Astrocyte of the hippocampus (primary cell): ENCODE results near the gene LAMP1.
"Not testable (repeated sequence)": the region's sequence is repeated elsewhere in the genome, so short reads cannot be mapped to it uniquely, and the experiment has no call there.

Experiments
- DNase-seq: peaks from one replicate; pipeline ENCODE4 v3.0.0; 2011; ENCODE audit warnings: low read depth, low spot score

LAMP1 gene, protein sequence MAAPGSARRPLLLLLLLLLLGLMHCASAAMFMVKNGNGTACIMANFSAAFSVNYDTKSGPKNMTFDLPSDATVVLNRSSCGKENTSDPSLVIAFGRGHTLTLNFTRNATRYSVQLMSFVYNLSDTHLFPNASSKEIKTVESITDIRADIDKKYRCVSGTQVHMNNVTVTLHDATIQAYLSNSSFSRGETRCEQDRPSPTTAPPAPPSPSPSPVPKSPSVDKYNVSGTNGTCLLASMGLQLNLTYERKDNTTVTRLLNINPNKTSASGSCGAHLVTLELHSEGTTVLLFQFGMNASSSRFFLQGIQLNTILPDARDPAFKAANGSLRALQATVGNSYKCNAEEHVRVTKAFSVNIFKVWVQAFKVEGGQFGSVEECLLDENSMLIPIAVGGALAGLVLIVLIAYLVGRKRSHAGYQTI

DNA sequence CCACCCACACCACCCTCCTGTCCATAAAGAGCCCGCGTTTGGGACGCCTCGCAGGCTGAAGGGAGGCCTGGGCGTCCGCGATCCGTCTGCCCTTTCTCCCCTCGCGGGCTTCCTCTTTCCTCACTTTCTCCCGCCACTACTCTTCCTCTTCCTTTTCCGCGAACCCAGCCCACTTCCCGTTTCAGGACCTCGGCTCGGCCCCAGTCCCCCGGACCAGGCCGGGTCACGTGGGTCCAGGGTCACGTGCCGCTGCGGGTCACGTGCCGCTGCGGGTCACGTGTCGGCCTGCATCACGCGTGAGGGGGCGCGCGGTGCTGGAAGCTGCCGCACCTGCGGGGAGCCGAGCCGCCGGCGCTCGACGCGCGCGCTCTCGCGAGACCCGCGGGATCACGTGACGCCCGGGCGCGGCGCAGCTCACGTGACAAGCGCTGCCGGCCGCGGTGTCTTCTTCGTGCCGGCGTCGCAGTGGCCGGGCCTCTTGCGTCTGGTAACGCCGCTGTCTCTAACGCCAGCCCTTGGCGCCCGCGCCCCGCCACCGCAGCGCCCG is at the start of gene LAMP1:
LAMP1 (plus strand) TSS at position 417 of the 547 bp plus-strand sequence. CDS start 196 bp downstream, outside the sequence.
- DNase-seq: peak; percentile 100

DNA sequence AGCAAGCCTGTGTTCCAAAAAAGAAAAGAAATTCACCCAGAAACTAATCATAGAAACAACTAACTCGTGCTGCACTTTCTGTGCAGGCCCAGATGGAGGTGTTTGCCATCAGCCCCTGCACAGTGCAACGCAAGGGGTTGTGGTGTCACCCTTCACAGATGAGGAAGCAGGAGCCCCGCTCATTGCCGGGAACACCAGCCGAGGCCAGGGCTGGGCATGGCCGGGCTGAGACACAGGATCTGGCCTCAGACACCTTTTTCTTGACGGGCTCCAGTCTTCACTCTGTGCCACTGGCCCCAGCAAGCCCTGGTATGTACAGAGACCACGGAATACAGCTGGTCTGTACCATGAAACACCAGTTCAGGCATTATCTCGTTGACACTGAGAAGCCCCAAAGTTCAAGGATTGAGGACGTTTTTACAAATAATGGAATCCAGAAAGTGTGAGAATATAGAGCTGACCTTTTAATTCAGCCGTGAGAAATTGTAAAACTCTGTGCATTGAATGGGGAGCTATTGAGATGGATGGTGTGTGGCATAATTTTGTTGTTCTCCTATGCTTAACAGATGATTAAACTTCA is 44.4 kb upstream of the LAMP1 start:
- DNase-seq: no peak

DNA sequence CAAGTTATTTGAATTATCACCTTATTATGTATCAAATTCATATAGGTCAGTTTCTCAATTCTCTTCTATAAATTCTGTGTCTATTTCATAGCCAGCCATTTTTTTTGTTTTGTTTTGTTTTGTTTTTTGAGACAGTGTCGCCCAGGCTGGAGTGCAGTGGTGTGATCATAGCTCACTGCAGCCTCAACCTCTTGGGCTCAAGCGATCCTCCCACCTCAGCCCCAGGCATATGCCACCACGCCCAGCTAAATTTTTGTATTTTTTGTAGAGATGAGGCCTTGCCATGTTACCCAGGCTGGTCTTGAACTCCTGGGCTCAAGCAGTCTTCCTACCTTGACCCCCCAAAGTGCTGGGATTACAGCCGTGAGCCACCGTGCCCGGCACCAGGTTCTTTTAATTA is 39.1 kb upstream of the LAMP1 start:
- not testable (repeated sequence) for DNase-seq

DNA sequence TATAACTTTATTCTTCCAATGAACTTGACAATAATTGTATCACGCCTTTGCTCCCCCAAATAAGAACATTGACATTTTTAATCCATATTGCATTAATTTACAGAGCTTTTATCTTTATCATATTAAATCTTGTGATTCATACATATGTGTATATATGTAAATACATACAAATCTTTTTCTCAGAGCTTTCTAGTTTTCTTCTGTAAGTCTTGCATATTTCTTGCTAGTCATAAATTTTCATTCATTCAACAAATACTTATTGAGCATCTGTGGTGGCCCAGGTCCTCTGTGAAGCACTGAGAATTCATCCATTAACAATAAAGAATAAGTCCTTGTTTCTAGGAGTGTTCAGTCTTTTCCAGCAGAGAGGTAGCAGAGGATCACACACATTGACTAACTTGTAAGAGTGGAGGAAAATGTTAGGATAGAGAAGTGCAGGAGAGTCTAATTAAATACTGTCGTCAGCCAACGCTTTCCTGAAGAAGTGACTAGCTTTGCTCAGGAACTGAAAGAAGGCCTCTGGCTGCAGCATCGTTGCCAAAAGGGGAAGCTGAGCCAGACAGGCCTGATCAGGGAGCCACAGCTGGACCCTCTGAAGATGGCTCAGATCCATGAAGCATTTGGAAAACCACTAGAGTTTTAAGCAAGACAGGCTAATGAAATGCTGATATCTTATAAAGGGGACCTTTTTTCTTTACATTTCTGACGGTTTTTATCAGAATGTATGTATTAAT is 38.6 kb upstream of the LAMP1 start:
- DNase-seq: no peak

DNA sequence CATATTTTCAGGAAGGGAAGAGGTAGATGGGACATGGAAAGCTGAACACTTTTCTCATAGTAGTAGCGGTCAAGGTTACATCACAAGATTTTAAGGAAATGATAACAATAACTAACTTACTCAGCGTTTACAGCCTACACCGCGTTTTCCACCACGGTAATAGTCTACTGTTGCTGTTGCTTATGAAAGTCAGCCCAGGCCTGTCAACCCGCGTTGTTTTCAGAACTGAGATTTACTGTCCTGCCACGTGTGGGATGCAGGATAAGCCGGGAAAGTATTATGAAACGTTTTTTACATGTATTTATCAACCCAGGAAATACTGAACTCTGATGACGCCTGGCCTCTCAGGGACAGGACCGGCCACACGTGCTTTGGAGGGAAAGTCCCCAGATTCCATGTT is 36.0 kb upstream of the LAMP1 start:
- no peak for DNase-seq

DNA sequence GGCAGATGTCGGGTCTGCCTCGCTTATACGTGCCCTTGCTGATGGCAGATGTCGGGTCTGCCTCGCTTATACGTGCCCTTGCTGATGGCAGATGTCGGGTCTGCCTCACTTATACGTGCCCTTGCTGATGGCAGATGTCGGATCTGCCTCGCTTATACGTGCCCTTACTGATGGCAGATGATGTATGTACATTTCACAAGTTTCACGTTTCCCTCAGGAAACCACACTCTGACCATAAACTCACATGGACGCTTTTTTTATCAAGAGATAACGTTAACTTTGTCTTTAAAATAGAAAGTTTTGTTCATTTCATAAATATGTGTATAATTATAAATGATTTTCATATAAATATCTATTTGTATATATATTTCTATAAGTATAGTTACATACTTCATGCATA is 34.0 kb upstream of the LAMP1 start:
- not testable (repeated sequence) for DNase-seq

DNA sequence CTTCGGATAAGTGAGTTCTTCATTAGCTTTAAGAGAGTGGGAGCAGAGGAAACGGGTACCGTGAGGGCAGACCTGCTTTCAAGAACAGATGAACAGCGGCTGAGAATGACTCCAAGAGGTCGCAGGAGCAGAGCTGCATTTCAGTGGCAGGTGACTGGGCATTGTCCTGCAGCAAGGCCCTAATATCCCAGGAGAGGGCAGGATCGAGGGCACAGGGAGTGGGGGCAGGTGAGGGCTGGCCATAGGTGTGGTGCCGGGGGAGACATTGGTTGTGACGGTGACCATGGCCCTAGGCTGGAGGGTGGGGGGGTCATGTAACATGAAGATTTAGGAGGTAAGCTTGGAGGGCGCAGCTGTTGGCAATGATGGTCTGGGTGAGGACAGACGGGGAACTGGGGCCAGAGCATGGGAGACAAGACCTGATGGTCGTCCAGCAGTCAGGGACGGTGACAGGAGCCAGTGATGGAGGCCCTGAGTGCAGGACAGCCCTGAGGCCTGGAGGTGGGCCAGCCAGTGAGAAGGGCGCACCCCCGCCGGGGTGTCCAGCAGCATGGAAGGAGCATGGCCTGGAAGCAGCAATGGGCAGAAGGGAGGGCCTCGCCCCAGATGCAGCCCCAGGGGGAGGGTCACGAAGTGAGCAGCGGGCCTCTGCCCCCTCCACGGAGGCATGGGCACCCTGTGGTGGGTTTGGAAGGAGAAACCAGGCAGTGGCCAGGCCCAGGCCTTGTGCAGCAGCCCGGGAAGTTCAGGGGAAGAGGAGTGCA is 29.2 kb upstream of the LAMP1 start:
- no peak for DNase-seq

DNA sequence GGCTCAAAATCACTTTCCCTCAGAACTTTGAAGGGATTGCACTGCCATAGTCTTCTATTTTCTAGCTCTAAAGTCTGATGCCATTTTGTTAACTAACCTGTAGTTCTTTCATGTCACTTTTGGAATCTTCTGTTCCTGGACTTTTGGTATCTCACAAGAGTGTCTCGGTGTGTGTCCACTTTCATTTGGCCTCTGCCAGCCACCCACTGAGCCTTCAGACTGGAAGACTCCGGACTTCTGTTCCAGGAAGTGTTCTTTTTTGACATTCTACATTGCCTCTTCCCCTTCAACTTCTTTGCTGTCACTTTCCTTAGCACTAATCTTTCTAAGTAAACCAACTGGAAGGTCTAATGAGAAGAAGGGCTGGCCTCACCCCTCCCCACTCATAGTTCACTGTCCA is 25.0 kb upstream of the LAMP1 start:
- DNase-seq: no peak

DNA sequence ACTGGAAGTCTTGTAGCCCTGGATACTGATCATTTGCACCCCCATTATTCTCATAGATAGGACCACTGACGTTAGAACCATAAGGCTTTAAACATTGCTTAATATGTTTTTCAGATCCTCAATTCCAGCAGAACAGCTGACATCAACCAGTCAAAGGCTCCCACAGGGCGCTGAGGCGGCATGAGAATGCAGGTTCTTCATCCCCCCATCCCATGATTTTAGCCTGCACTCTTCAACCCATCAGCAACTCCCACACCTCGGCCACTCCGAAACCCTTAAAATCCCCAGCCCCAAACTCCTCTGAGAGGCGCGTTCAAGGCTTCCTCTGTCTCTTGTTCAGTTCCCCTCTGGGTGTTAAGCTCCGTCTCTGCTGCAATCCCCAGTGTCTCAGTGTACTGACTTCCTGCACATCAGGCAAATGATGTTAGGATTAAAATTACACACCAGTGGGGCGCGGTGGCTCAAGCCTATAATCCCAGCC is 24.3 kb upstream of the LAMP1 start:
- DNase-seq: no peak

DNA sequence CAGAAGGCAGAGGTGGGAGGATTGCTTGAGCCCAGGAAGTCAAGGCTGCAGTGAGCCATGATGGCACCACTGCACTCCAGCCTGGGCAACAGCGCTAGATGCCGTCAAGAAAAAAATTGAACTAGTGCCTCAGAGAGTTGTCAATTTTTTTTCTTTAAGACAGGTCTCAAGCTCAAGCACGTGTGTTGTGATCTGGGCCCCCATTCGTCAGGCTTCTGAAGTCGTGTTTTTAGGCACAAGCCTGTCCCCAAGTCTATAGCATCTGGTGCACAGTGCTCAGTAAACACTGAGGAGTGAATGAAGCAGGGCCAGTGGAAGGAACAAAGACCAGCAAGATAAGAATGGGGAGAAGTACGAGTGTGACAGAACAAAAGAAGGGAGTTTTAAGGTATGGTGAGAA is 23.7 kb upstream of the LAMP1 start:
- no peak for DNase-seq

DNA sequence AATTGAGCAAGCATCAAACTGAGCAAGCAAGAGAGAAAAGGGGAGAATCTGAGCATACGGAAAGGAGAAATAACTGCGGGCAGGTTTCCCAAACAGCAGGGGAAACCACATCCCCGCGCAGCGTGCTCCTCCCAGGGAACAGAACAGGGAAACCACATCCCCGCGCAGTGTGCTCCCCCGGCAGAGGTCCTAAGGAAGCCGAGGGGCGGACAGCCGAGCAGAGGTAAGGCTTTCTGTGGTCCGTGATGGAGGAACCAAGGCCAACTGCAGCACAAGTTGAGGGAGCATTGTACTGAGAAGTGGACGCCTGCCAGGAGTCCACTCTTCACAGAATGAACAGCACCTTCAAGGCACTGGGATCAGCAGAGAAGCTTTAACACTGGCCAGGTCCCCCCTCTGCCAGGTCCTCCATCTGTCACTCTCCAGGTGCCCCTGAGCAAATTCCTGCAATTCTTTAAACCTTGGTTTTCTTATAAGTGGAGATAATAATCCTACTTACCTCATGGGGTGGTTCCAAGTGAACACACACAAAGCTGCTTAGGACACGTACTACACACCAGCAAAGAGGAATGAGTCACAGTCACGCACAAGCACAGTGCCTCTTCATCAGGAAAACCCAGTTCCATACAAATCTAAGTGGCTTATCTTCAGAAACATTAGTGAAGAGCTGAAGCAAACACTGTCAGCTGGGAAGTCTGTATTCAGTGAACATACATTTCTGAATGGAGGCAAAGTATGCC is 23.0 kb upstream of the LAMP1 start:
- DNase-seq: peak; percentile 76

DNA sequence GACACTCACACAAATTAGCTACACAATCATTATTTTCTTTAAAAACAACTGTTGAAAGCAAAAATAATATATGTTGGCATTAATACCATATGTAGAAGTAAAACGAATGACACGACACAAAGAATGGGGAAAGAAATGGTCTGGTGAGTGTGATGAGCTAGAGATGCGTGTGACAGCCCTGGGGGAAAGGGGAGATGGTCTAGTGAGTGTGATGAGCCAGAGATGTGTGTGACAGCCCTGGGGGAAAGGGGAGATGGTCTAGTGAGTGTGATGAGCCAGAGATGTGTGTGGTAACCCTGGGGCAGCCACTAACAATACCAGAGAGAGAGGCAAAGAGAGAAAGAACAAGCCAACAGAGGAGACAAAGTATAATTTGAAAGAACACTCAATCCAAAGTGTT is 22.3 kb upstream of the LAMP1 start:
- DNase-seq: no peak

DNA sequence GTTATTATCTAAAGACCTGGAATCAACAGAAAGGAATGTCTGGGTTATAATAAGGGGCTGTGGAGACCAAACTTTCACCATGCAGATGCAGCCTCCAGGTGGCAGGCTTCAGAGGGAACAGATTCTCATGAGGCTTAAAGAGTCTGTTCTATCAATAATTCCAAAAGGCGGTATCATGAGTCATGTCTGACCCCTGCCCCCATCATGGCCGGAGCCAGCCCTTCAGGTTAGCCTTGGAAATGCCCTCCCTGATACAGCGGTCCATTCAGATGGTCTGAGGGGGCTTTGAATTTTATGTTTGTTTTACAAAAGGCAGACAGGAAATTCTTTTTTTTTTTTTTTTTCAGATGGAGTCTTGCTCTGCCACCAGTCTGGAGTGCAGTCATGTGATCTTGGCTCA is 21.7 kb upstream of the LAMP1 start:
- peak; percentile 79 for DNase-seq

DNA sequence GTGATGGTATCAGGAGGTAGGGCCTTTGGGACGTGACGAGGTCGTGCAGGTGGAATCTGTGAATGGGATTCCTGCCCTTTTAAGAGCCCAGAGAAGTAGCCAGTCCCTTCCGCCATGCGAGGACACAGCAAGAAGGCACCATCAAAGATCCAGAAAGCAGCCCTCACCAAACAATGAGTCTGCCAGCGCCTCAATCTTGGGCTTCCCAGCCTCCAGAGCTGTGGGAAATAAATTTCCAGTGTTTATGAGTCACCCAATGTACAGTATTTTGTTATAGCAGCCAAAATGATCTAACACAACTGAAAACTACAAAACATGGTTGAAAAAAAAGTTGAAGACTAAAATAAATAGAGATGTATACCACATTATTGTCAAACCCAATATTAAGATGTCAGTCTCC is 16.9 kb upstream of the LAMP1 start:
- no peak for DNase-seq

DNA sequence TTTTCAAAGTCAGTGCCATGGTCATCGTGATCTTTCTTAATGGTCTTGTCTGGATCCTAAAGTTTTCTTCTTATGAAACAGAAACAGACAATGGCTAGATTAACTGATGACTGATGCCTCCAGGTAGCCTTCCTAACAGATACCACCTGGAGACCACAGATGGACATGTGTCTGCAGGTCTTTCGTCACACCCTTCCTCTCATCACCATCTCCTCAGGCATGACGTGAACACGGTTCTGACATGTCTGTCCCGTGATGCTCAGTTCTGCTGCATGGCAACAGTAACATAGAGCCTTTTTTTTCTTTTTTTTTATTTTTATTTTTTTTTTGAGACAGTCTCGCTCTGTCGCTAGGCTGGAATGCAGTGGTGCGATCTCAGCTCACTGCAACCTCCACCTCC is 13.1 kb upstream of the LAMP1 start:
- DNase-seq: no peak

DNA sequence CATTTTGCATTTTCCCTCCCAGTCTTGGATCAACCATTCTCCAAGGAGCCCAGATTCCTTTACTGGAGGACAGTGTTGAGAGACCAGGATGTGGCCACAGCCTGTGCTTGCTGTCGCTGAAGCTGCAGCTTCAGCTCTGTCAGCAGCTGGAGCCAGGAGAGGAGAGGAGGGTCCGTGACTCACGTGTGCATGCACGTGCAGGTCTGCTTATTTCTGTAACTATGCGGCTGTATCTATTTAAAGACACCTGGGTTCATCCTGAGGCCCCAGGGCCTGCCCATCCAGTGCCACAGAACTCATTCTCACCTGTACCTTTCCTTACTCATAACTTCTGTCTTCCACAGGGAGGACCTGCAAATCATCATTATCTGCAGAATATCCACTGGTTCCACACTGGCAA is 8.2 kb upstream of the LAMP1 start:
- DNase-seq: no peak

DNA sequence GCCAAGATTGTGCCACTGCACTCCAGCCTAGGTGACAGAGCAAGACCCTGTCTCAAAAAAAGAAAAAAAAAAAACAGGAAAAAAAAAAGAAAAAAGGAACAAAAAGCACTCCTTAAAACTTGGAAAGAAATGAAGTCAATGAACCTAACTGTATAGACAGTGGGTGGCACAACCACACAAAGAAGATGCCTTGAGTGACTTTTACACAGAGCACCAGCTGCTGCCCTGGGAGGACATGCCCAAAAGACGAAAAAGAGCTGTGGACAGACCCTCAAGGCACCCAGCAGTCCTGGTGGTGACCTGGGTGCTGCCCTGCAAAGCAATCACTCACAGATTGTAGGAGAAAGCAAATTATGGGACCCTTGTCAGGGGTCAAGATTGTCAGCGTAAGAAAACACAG is 5.9 kb upstream of the LAMP1 start:
- DNase-seq: no peak

DNA sequence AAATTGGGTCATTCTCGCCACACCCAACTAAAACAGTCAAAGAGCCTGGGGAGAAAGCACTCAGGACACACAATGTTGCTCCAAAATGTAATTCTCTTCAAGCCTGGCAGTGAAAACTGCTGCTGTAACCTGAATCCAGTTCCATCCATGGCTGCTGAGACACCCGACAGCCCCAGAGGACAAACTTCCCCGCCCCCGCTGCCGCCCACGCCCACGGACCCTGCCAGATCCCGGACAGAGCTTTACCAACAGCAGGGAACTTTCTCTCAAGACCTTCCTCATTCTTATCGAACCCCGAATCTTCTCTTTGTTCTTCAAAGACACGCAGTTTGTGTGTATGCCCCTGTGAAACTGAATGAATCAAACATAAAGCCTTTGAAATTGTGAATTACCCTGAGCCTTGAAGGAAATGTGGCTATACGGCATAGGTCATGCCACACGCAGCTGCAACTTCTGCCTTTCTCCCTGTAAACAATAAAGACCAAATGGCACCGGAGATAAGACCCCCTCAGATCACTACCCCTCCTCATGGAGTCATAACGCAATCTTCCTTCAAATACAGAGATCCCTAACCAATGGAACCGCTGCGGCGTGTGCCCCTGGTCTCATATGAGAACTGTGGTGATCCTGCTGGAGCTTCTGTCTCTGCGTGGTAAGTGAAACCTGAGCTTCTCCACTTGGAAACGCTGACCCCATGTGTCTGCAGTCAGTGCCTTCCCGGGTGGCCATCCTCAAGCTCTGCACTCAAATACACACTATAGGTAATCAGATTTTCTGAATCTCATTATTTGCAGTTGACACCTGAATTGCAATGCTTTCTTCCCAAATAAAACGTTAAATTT is 4.8 kb upstream of the LAMP1 start:
- peak; percentile 20 for DNase-seq

DNA sequence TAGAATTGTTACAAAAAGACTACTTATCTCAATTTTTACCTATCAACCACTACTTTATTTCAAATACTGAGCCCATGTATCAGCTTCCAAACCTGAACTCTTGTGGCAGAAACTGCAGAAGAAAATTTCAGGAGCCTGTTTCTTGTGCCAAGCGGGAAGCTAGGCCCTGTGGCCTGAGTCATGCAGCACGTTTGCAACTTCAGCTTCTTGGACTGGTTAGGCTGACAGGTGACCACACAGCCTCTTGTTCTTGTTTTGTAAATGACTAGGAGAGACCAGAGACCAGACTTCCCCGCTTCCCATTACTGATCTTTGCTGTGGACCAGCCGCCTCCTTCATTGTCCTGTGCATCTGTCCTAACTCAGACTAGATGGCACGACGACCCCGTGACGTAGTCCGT is 3.4 kb upstream of the LAMP1 start:
- no peak for DNase-seq

DNA sequence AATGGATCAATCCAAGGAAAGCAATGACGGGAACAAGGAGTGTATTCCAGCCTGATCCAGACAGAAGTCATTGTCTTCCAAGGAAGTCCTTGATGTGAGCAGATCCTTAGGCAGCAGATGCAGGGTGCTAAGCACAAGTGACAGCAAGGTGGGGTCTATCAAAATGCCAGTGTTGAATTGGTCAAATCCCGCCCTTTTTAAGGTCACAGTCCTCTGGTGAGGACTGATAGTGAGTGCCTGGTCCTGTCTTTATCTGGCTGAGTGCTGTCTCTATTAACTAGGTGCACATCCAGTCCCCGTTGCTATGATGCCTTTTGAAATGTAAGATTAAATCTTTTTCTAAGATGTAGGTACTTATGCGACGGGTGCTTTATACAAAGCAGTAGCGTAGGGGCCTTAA is 1.3 kb upstream of the LAMP1 start:
- DNase-seq: no peak
